HepG2 (cell line): ENCODE results near the gene TMOD2. TPM values are rescaled to one million over a fixed set of nuclear protein-coding genes. Genes with fewer than 3 reads are reported as not detected.

Source experiments
- ATAC-seq: fragments of 200-7000 bp; cut with Tn5 transposase; 3 replicates; pipeline ENCODE4 v1.9.1; 2020; ENCODE audit warnings: mild to moderate bottlenecking, moderate library complexity
- BruUV-seq: library from RNA; stranded (reverse); fragments of 400-500 nt; replicated peaks from 2 replicates; lab custom pipeline; 2021; lab: Mats Ljungman, UMichigan
- CTCF ChIA-PET: fragments of 300-600 bp; formaldehyde crosslinking; extraction: SDS; loops from one replicate; lab custom pipeline; 2021; ENCODE audit warnings: low total read pairs, inconsistent platforms, low intra/inter-chr PET ratio; lab: Yijun Ruan, JAX
- POLR2A ChIA-PET: fragments of 350-600 bp; sonication (Branson Sonifier 250); formaldehyde crosslinking; loops from one replicate; lab custom pipeline; 2020; ENCODE audit warnings: antibody characterized with exemption, inconsistent platforms; lab: Yijun Ruan, JAX
- DNase-seq: peaks from one replicate; pipeline ENCODE4 v3.0.0-alpha.2; 2015; ENCODE audit warnings: low spot score
- FAIRE-seq: peaks from 3 replicates; lab custom pipeline; 2011; peaks lifted over from hg19 to GRCh38; lab: Jason Lieb, UNC
- H2AFZ ChIP-seq: one replicate; pipeline ENCODE4 v1.6.1; 2011; ENCODE audit warnings: low read length, inconsistent platforms
- H3K27ac ChIP-seq: fragments of 300-600 bp; 3 replicates; pipeline ENCODE4 v1.8.0; 2011; ENCODE audit warnings: mixed run types, mild to moderate bottlenecking, mixed read lengths, low read length, inconsistent platforms; ENCODE audit not compliant: insufficient read depth; ENCODE audit errors: extremely low read length
- H3K27me3 ChIP-seq, 2 experiments: fragments of 200-600 bp in 1 of 2; 2 replicates in 1 of 2; 3 replicates in 1 of 2; pipeline versions ENCODE4 v1.6.0 to v1.8.0; 2011; ENCODE audit warnings: low read length in 2 of 2, mild to moderate bottlenecking in 2 of 2, moderate library complexity in 2 of 2, inconsistent platforms in 1 of 2; ENCODE audit not compliant: insufficient read depth in 2 of 2, control insufficient read depth in 1 of 2
- H3K36me3 ChIP-seq, 2 experiments: fragments of 200-600 bp in 1 of 2; replicated peaks in 1 of 2; 2 replicates in 1 of 2; 3 replicates in 1 of 2; pipeline versions ENCODE4 v1.5.1 to v1.8.0; 2011; ENCODE audit warnings: low read length in 2 of 2, inconsistent platforms in 1 of 2; ENCODE audit not compliant: insufficient read depth in 2 of 2, control insufficient read depth in 1 of 2
- H3K4me1 ChIP-seq: 2 replicates; pipeline ENCODE4 v1.5.1; 2012; ENCODE audit warnings: low read length, inconsistent platforms; ENCODE audit not compliant: insufficient read depth
- H3K4me2 ChIP-seq: 2 replicates; pipeline ENCODE4 v1.6.0; 2011; ENCODE audit warnings: low read depth, low read length, inconsistent platforms
- H3K4me3 ChIP-seq, 3 experiments: fragments of 200-600 bp in 1 of 3; sonication (generic), shearing (Covaris generic) in 1 of 3; replicated peaks in 1 of 3; 2 replicates each; pipeline ENCODE4 v1.5.1; 2011 to 2016; ENCODE audit warnings: low read length in 3 of 3, inconsistent platforms in 2 of 3, low read depth in 2 of 3, mild to moderate bottlenecking in 2 of 3, control low read depth in 1 of 3, mixed read lengths in 1 of 3; ENCODE audit not compliant: insufficient read depth in 1 of 3
- H3K79me2 ChIP-seq: one replicate; pipeline ENCODE4 v1.6.1; 2011; ENCODE audit warnings: low read length, inconsistent platforms; ENCODE audit not compliant: insufficient read depth
- H3K9ac ChIP-seq: 2 replicates; pipeline ENCODE4 v1.6.0; 2011; ENCODE audit warnings: mild to moderate bottlenecking, low read depth, low read length, inconsistent platforms; ENCODE audit not compliant: insufficient read depth
- H3K9me3 ChIP-seq: 2 replicates; pipeline ENCODE4 v1.5.1; 2012; ENCODE audit warnings: mild to moderate bottlenecking, low read length
- H4K20me1 ChIP-seq: 2 replicates; pipeline ENCODE4 v1.6.0; 2011; ENCODE audit warnings: inconsistent platforms, mild to moderate bottlenecking, low read length, moderate library complexity; ENCODE audit not compliant: insufficient read depth
- FOXA1 ChIP-seq, 2 experiments: fragments of 450-650 bp in 1 of 2; sonication (generic) in 1 of 2; formaldehyde crosslinking in 1 of 2; IDR thresholded peaks; 2 replicates each; pipeline versions ENCODE4 v1.4.0 to v1.6.1; 2016 to 2020; ENCODE audit warnings: missing genetic modification reagents in 1 of 2
- FOXA3 ChIP-seq: IDR thresholded peaks from 2 replicates; pipeline ENCODE4 v1.6.1; 2016; ENCODE audit warnings: missing genetic modification reagents, missing compliant biosample characterization
- GATAD2A ChIP-seq: IDR thresholded peaks from 2 replicates; pipeline ENCODE4 v1.6.1; 2016
- ZNF383 ChIP-seq: sonication (generic); formaldehyde crosslinking; IDR thresholded peaks from 2 replicates; pipeline ENCODE4 v1.4.0; 2020; ENCODE audit warnings: missing genetic modification reagents, mild to moderate bottlenecking, borderline replicate concordance
- ZNF430 ChIP-seq: sonication (generic); formaldehyde crosslinking; IDR thresholded peaks from 2 replicates; pipeline ENCODE4 v1.9.0; 2021; ENCODE audit warnings: mild to moderate bottlenecking, missing genetic modification reagents
- whole genome bisulfite sequencing: methylation state at CpG from one replicate; pipeline ENCODE4 v1.1.6; 2017; ENCODE audit warnings: low lambda C conversion rate; 5-methylcytosine and 5-hydroxymethylcytosine counted together
- in situ Hi-C: cut with HindIII; loops from 2 replicates; pipeline ENCODE4 v1.10.0; 2017; ENCODE audit warnings: low pct_unique_long_range_greater_than_20kb; ENCODE audit not compliant: extremely low pct_ligation_motif_present
- intact Hi-C: fragments of 100-400 bp; cut with micrococcal nuclease; formaldehyde crosslinking; loops from one replicate; pipeline ENCODE4 v1.10.0; 2022; ENCODE audit not compliant: unreplicated experiment
- polyA plus RNA-seq, 8 experiments: library from polyadenylated mRNA; depleted of rRNA in 3 of 8; stranded (reverse) in 7 of 8; unstranded in 1 of 8; fragments of >200 nt; fragmentation: Illumina TruSeq in 4 of 8; extraction: Trizol in 4 of 8; gene quantifications; 2 replicates each; pipeline versions ENCODE4 v1.2.1 to v1.2.3, GENCODE V29; 2011 to 2016; ENCODE audit warnings: low read depth in 4 of 8, missing spikeins in 1 of 8, mixed read lengths in 1 of 8; ENCODE audit not compliant: insufficient read depth in 1 of 8
- total RNA-seq, 5 experiments: library from RNA; depleted of rRNA; stranded (reverse); fragments of >200 nt; fragmentation: Illumina TruSeq; extraction: Trizol; gene quantifications; 2 replicates each; pipeline ENCODE4 v1.2.3, GENCODE V29; 2016; ENCODE audit warnings: low read depth in 1 of 5
- TF ChIP-seq, protein P1 (sequence below): sonication (generic); formaldehyde crosslinking; IDR thresholded peaks from 2 replicates; pipeline ENCODE4 v1.4.0; 2020; ENCODE audit warnings: low read depth, missing genetic modification reagents

Gene TMOD2
- total and polyA plus RNA-seq, 2 of the 13 experiments (the other 11 are each of a cell fraction or from before 2014, with no cell fraction given) = 0.01 to 0.02 TPM

DNA sequence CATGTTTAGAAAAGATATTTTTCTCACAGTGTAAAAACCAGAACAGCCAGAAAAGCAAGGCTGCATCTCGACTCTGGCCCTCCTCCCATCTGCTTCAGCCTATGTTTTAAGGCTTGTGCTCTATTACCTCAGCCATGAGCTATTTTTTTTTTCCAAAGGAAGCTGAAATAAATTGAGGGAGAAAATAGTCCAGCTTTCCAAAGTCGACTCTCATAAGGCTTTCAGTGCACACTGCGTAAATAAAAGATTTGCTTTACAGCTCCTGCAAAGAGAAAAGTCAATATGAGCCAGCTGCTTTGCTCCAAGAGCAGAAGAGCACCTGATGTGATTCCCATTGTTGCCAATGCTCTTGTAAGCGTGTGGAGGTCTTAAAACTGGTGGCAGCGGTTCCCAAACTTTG lies 43.4 kb upstream of the TMOD2 start:
- no peaks in the 10 kb centered on the region for H3K36me3 ChIP-seq
- H3K27ac ChIP-seq = no peak overlapping the region
- ATAC-seq (peak; percentile 37; the same call in 2 of the 3 replicates), FAIRE-seq (peak; percentile 15), DNase-seq (no peak)
- peaks cover 12% of the 10 kb centered on the region for H3K4me1 ChIP-seq
- POLR2A ChIA-PET = no interaction called here
- H3K4me3 ChIP-seq = no peak overlapping the region
- H3K4me2 ChIP-seq = peak overlapping the region; percentile 25
- intact Hi-C loops = no loop called here
- H3K79me2 ChIP-seq = no peaks in the 10 kb centered on the region
- no peaks in the 10 kb centered on the region for H3K9me3 ChIP-seq
- in situ Hi-C loops = no loop called here
- H3K27me3 ChIP-seq = no peaks in the 10 kb centered on the region
- TF ChIP-seq FOXA1 (IDR thresholded peaks at IDR 0.05) (no peak), FOXA1 (CRISPR knock-in tag; IDR thresholded peaks at IDR 0.05) (0 out of 2 replicates have a peak, but pooled peaks have one; percentile 18), GATAD2A (CRISPR knock-in tag) (no peak), FOXA3 (CRISPR knock-in tag) (0 out of 2 replicates have a peak, but pooled peaks have one; percentile 11)
- H4K20me1 ChIP-seq = no peaks in the 10 kb centered on the region
- no TSS peak for BruUV-seq
- CTCF ChIA-PET = no interaction called here
- H3K9ac ChIP-seq = no peak overlapping the region
- H2AFZ ChIP-seq = no peak overlapping the region
- WGBS = under 1% methylated on average over 4 of the region's 5 CpGs

- no peak for FAIRE-seq
- Histone ChIP-seq H3K4me3 (no peak overlapping the region), H3K4me1 (peaks cover 12% of the 10 kb centered on the region), H4K20me1 (no peaks in the 10 kb centered on the region), H3K79me2 (no peaks in the 10 kb centered on the region), H3K9ac (no peak overlapping the region), H3K36me3 (no peaks in the 10 kb centered on the region), H3K27ac (no peak overlapping the region), H2AFZ (no peak overlapping the region), H3K4me2 (peak overlapping the region; percentile 25), H3K27me3 (no peaks in the 10 kb centered on the region), H3K9me3 (no peaks in the 10 kb centered on the region)
- in situ Hi-C loops (no loop called here), intact Hi-C loops (no loop called here)
- DNase-seq = no peak
- ChIA-PET POLR2A (no interaction called here), CTCF (no interaction called here)
- no peak for TF ChIP-seq ZNF430
- TF ChIP-seq, protein P1, sequence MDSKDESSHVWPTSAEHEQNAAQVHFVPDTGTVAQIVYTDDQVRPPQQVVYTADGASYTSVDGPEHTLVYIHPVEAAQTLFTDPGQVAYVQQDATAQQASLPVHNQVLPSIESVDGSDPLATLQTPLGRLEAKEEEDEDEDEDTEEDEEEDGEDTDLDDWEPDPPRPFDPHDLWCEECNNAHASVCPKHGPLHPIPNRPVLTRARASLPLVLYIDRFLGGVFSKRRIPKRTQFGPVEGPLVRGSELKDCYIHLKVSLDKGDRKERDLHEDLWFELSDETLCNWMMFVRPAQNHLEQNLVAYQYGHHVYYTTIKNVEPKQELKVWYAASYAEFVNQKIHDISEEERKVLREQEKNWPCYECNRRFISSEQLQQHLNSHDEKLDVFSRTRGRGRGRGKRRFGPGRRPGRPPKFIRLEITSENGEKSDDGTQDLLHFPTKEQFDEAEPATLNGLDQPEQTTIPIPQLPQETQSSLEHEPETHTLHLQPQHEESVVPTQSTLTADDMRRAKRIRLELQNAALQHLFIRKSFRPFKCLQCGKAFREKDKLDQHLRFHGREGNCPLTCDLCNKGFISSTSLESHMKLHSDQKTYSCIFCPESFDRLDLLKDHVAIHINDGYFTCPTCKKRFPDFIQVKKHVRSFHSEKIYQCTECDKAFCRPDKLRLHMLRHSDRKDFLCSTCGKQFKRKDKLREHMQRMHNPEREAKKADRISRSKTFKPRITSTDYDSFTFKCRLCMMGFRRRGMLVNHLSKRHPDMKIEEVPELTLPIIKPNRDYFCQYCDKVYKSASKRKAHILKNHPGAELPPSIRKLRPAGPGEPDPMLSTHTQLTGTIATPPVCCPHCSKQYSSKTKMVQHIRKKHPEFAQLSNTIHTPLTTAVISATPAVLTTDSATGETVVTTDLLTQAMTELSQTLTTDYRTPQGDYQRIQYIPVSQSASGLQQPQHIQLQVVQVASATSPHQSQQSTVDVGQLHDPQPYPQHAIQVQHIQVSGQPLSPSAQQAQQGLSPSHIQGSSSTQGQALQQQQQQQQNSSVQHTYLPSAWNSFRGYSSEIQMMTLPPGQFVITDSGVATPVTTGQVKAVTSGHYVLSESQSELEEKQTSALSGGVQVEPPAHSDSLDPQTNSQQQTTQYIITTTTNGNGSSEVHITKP (CRISPR knock-in tag) = no peak
- no peak for TF ChIP-seq ZNF383
- no peak for ATAC-seq
- BruUV-seq = no TSS peak
- whole genome bisulfite sequencing = 72% methylated on average over 5 of the region's 5 CpGs
Measured at GRCh38 chr15:51709031-51709430, 42.4 kb upstream of the TMOD2 start.
